ENCODE data around the gene RBM20.

DNA sequence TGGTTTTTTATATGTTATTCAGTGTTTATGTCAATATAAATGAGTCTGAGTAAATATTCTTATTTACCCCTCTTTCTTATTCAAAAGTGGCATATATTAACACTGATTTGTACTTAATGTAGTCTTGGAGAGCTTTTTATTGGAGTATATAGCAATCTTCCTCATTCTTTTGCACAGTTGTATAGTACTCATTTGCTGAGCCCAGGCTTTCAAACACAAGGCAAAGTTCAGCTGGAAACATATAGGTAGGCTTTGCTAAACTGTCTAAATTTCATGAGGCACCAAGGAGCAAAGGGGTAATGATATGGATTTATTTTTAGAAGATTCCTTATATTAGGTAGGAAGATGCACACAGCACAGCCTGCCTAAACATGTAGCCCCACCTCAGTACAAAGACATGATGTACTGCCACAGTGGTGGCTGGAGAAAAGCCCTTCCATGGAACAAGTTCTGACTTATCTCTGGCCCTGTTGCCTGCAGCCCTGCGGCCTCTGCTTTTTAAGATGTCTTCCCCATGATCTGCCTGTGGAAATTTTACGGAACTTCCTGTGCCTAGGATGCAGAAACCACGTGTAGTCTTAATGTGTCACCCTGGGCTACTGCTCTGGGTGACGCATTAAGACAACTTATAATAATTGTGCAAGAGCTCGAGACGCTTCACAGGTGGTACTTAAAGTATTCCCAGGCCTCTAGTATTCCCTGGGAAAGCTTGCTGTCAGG, 218.0 kb downstream of the RBM20 start:
- TF ChIP-seq CTCF (IDR thresholded peaks at IDR 0.05; ENCODE audit: insufficient read depth, low read length) (no peak), POLR2AphosphoS5 (IDR thresholded peaks at IDR 0.05; ENCODE audit: low read depth) (no peak), REST (IDR thresholded peaks at IDR 0.05; ENCODE audit: insufficient replicate concordance, low read depth) (no peak), GABPA (IDR thresholded peaks at IDR 0.05; ENCODE audit: low read depth) (no peak), SPI1 (IDR thresholded peaks at IDR 0.05; ENCODE audit: borderline replicate concordance, low read depth) (no peak)
